Stimulated activated naive CD8-positive, alpha-beta T cell treated with anti-CD3 and anti-CD28 coated beads, Interleukin-15, Interleukin-2, amounts not matched to agents 100 U/mL and 50 U/mL, for 24 hours (primary cell): Measurements from ENCODE around the gene IL1RAPL2.
"Not testable (repeated sequence)": the region's sequence is repeated elsewhere in the genome, so short reads cannot be mapped to it uniquely, and the experiment has no call there.

Experiments used
- ATAC-seq: fragments of 150-1000 bp; cut with Tn5 transposase; one replicate; pipeline ENCODE4 v1.10.0; 2021
- DNase-seq: peaks from one replicate; pipeline ENCODE4 v3.0.0; 2021

Gene IL1RAPL2

GRCh38 chrX:104565791-104566680, at the start of gene IL1RAPL2:
Gene IL1RAPL2, plus strand, starts transcription at chrX:104566199.
- ATAC-seq: no peak
- peak; percentile 12 for DNase-seq

- ATAC-seq: no peak
- DNase-seq: no peak
Observed at GRCh38 chrX:104522386-104522785, 43.6 kb upstream of the IL1RAPL2 start.

- no peak for ATAC-seq
- no peak for DNase-seq
Observed at GRCh38 chrX:104523858-104524257, 42.1 kb upstream of the IL1RAPL2 start.

- ATAC-seq: no peak
Observed at GRCh38 chrX:104539081-104539480, 26.9 kb upstream of the IL1RAPL2 start.

GRCh38 chrX:104542447-104542846, 23.6 kb upstream of the IL1RAPL2 start:
- not testable (repeated sequence) for ATAC-seq, DNase-seq

More at GRCh38 chrX:104539081-104539480, 26.9 kb upstream of the IL1RAPL2 start:
- DNase-seq: no peak

GRCh38 chrX:104564335-104564734, 1.7 kb upstream of the IL1RAPL2 start:
- ATAC-seq: no peak
- no peak for DNase-seq

GRCh38 chrX:104564921-104565703, 887 bp upstream of the IL1RAPL2 start:
- ATAC-seq (no peak), DNase-seq (no peak)

GRCh38 chrX:104566681-104567501, 892 bp downstream of the IL1RAPL2 start:
- DNase-seq (no peak), ATAC-seq (no peak)

- DNase-seq: no peak
- no peak for ATAC-seq
Observed at GRCh38 chrX:104567506-104567905, 1.5 kb downstream of the IL1RAPL2 start.

- DNase-seq (no peak), ATAC-seq (no peak)
Observed at GRCh38 chrX:104568304-104568915, 2.4 kb downstream of the IL1RAPL2 start.

- ATAC-seq: no peak
- no peak for DNase-seq
Observed at GRCh38 chrX:104618106-104618895, 52.3 kb downstream of the IL1RAPL2 start.

GRCh38 chrX:104621781-104622180, 55.8 kb downstream of the IL1RAPL2 start:
- DNase-seq (no peak), ATAC-seq (no peak)

GRCh38 chrX:104641176-104641575, 75.2 kb downstream of the IL1RAPL2 start:
- DNase-seq (no peak), ATAC-seq (no peak)

GRCh38 chrX:104647084-104647483, 81.1 kb downstream of the IL1RAPL2 start:
- DNase-seq: no peak
- ATAC-seq: no peak

GRCh38 chrX:104659005-104659744, 93.2 kb downstream of the IL1RAPL2 start:
- DNase-seq (no peak), ATAC-seq (no peak)

GRCh38 chrX:104660092-104660491, 94.1 kb downstream of the IL1RAPL2 start:
- DNase-seq (no peak), ATAC-seq (no peak)

GRCh38 chrX:104662694-104663093, 96.7 kb downstream of the IL1RAPL2 start:
- ATAC-seq: no peak

GRCh38 chrX:104665691-104666090, 99.7 kb downstream of the IL1RAPL2 start:
- DNase-seq (no peak), ATAC-seq (no peak)

More at GRCh38 chrX:104662694-104663093, 96.7 kb downstream of the IL1RAPL2 start:
- DNase-seq: no peak

GRCh38 chrX:104668550-104668949, 102.6 kb downstream of the IL1RAPL2 start:
- ATAC-seq (no peak), DNase-seq (no peak)

GRCh38 chrX:104669063-104669462, 103.1 kb downstream of the IL1RAPL2 start:
- DNase-seq (no peak), ATAC-seq (no peak)
